T follicular helper cell (primary cell): ENCODE measurements around the gene SPNS3.

Experiments
- DNase-seq: peaks from one replicate; pipeline ENCODE4 v3.0.0-alpha.2; 2020; ENCODE audit warnings: low read depth

SPNS3 gene

GRCh38 chr17:4469552-4469951 is 35.8 kb downstream of the SPNS3 start:
- DNase-seq = no peak

- no peak for DNase-seq
Measured at GRCh38 chr17:4472286-4472685, 38.5 kb downstream of the SPNS3 start.

GRCh38 chr17:4474093-4474492 is 40.4 kb downstream of the SPNS3 start:
- no peak for DNase-seq

GRCh38 chr17:4475001-4475400 is 41.3 kb downstream of the SPNS3 start:
- no peak for DNase-seq

- no peak for DNase-seq
Measured at GRCh38 chr17:4475463-4475862, 41.7 kb downstream of the SPNS3 start.

- no peak for DNase-seq
Measured at GRCh38 chr17:4476017-4476416, 42.3 kb downstream of the SPNS3 start.

- no peak for DNase-seq
Measured at GRCh38 chr17:4476511-4477070, 42.9 kb downstream of the SPNS3 start.

GRCh38 chr17:4477255-4477791 is 43.6 kb downstream of the SPNS3 start:
- DNase-seq = no peak

GRCh38 chr17:4478318-4478830 is 44.6 kb downstream of the SPNS3 start:
- DNase-seq = no peak

GRCh38 chr17:4479340-4479981 is 45.7 kb downstream of the SPNS3 start:
- DNase-seq = no peak

- no peak for DNase-seq
Measured at GRCh38 chr17:4479982-4480751, 46.4 kb downstream of the SPNS3 start.

GRCh38 chr17:4480929-4481898 is 47.5 kb downstream of the SPNS3 start:
- no peak for DNase-seq

- no peak for DNase-seq
Measured at GRCh38 chr17:4482338-4483011, 48.7 kb downstream of the SPNS3 start.

- DNase-seq = no peak
Measured at GRCh38 chr17:4483012-4483840, 49.5 kb downstream of the SPNS3 start.

- peak; percentile 30 for DNase-seq
Measured at GRCh38 chr17:4485676-4486646, 52.2 kb downstream of the SPNS3 start.

GRCh38 chr17:4487296-4487695 is 53.6 kb downstream of the SPNS3 start:
- no peak for DNase-seq

GRCh38 chr17:4487820-4488716 is 54.3 kb downstream of the SPNS3 start:
- no peak for DNase-seq
